Measurements from ENCODE around the gene CASTOR2.
"Not testable (repeated sequence)": the region's sequence is repeated elsewhere in the genome, so short reads cannot be mapped to it uniquely, and the experiment has no call there.

The CASTOR2 gene

DNA sequence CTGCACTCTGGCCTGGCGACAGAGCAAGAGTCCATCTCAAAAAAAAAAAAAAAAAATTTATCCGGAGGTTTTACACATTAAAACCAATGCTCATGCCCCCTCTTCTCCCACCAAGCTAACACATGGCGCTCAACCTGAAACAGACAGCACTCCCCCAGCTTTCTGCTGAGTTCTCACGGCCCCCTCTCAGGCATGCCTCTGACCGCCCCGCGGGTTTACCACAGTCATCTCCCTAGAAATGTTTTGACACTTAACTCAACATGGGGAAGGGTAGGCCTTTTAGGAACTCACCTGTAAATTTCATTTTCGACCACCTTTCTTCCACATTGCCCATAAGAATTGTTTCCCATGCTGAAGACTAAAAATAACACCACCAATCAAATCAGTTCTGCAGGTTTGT is 99.8 kb downstream of the CASTOR2 start:
- DNase-seq (ENCODE audit: low read depth in 2 of 2), result no peak
- no peak overlapping the region for H3K4me3 ChIP-seq (replicated peaks in 1 of 2; ENCODE audit: low read depth in 2 of 2, low read length in 2 of 2)
- TF ChIP-seq, protein P1, sequence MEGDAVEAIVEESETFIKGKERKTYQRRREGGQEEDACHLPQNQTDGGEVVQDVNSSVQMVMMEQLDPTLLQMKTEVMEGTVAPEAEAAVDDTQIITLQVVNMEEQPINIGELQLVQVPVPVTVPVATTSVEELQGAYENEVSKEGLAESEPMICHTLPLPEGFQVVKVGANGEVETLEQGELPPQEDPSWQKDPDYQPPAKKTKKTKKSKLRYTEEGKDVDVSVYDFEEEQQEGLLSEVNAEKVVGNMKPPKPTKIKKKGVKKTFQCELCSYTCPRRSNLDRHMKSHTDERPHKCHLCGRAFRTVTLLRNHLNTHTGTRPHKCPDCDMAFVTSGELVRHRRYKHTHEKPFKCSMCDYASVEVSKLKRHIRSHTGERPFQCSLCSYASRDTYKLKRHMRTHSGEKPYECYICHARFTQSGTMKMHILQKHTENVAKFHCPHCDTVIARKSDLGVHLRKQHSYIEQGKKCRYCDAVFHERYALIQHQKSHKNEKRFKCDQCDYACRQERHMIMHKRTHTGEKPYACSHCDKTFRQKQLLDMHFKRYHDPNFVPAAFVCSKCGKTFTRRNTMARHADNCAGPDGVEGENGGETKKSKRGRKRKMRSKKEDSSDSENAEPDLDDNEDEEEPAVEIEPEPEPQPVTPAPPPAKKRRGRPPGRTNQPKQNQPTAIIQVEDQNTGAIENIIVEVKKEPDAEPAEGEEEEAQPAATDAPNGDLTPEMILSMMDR (IDR thresholded peaks at IDR 0.05; ENCODE audit: low read depth, low read length), result no peak

DNA sequence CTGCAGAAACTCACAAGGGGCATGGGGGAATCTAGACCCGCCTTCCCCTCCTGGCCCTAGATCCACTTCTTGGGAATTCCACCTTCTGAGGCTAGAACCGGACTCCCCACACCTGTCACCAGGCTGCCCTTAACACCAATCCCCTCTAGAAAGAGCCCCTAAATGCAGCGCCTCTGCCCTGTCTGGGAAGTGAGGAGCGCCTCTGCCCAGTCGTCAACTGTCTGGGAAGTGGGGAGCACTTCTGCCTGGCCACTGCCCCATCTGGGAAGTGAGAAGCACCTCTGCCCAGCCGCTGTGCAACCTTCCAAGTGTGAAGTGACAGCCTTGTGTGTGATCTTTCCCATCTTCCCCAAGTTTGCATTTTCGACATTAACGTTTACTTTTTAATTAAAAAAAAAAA is 100.3 kb downstream of the CASTOR2 start:
- TF ChIP-seq, protein P1 (IDR thresholded peaks at IDR 0.05; ENCODE audit: low read depth, low read length), result no peak
- no peak for DNase-seq (ENCODE audit: low read depth in 2 of 2)
- no peak overlapping the region for H3K4me3 ChIP-seq (replicated peaks in 1 of 2; ENCODE audit: low read depth in 2 of 2, low read length in 2 of 2)

DNA sequence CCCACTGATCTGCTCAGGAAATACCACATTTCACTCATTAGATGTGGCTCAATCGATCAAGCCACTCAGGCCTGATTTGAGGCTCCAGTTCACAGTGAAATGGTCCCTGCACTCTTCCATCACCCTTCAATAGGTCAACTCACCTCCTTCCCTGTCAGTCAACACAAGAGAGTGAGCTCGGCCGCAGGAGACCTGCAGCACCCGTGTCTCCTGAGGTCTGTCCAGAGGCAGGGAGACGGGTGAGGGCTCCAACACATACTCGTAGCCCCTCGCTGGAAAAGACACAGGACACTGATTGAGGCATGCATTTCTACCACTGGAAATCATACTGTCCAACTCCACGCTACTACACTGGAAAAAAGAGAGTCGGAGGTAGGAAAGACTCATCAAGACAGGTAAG is 102.0 kb downstream of the CASTOR2 start:
- no peak for DNase-seq (ENCODE audit: low read depth in 2 of 2)
- H3K4me3 ChIP-seq (replicated peaks in 1 of 2; ENCODE audit: low read depth in 2 of 2, low read length in 2 of 2), result no peak overlapping the region
- TF ChIP-seq, protein P1 (IDR thresholded peaks at IDR 0.05; ENCODE audit: low read depth, low read length), result no peak

DNA sequence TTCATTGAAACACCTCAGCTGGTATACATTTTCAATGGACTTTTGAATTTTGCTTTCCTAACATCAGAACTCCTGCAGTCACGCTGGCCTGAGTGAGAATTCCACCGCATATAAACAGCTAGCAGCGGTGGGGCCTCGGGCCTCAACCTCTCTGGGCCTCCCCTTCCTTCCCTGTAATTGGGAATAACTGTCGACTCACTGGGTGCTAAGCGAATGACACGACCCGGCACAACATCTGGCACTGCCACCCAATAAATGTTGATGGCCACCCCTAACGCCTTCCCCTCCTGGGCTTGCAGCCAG is 108.4 kb downstream of the CASTOR2 start:
- TF ChIP-seq, protein P1 (IDR thresholded peaks at IDR 0.05; ENCODE audit: low read depth, low read length), result no peak
- no peak for DNase-seq (ENCODE audit: low read depth in 2 of 2)

DNA sequence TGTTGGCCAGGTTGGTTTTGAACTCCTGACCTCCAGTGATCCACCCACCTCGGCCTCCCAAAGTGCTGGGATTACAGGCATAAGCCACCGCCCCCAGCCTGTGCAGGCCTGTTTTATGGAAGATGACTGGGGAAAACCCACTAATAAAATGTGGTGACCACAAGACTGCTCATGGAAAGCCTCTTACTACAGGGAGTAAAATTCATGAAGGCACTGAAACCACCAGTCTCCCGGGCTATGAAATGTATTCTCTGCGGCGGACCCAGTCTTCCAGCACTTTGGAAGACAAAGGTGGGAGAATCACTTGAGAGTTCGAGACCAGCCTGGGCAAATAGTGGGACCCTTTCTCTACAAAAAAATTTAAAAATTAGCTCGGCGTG is 109.7 kb downstream of the CASTOR2 start:
- peak overlapping the region; percentile 67 to 75 for H3K4me3 ChIP-seq (replicated peaks in 1 of 2; ENCODE audit: low read depth in 2 of 2, low read length in 2 of 2)
- DNase-seq (ENCODE audit: low read depth in 2 of 2), result not testable (repeated sequence)

More for the DNA sequence above, 108.4 kb downstream of the CASTOR2 start:
- peak overlapping the region; percentile 67 to 75 for H3K4me3 ChIP-seq (replicated peaks in 1 of 2; ENCODE audit: low read depth in 2 of 2, low read length in 2 of 2)
